Stomach (tissue), 9 donors: ENCODE results near the gene L3MBTL4. TPM values are rescaled to one million over a fixed set of nuclear protein-coding genes. Genes with fewer than 3 reads are reported as not detected.

Experiments used
- DNase-seq, 2 donors: peaks; one replicate each; pipeline versions ENCODE4 v3.0.0 to v3.0.0-alpha.2; 2013 to 2019
- H3K27ac ChIP-seq, 5 donors: fragments of 200-600 bp in 4 of 5; sonication (generic) in 4 of 5; one replicate each; pipeline ENCODE4 v1.5.1; 2013 to 2019; ENCODE audit warnings: mild to moderate bottlenecking in 1 of 5, moderate library complexity in 1 of 5
- H3K27me3 ChIP-seq, 3 donors: fragments of 200-600 bp; sonication (generic); one replicate each; pipeline ENCODE4 v1.5.1; 2017 to 2019; ENCODE audit warnings: mixed run types in 1 of 3
- H3K36me3 ChIP-seq, 4 donors: fragments of 200-600 bp; sonication (generic); 1 replicate in 3 of 4; 2 replicates in 1 of 4; pipeline ENCODE4 v1.5.1; 2016 to 2019
- H3K4me1 ChIP-seq, 4 donors: fragments of 200-600 bp; sonication (generic); one replicate each; pipeline ENCODE4 v1.5.1; 2016 to 2019
- H3K4me3 ChIP-seq, 4 donors: fragments of 200-600 bp; sonication (generic) in 3 of 4; one replicate each; pipeline ENCODE4 v1.5.1; 2016 to 2019; ENCODE audit warnings: mild to moderate bottlenecking in 1 of 4
- H3K9me3 ChIP-seq, 4 donors: fragments of 200-600 bp; sonication (generic); one replicate each; pipeline ENCODE4 v1.5.1; 2016 to 2019
- EP300 ChIP-seq: sonication (generic); formaldehyde crosslinking; IDR thresholded peaks from one replicate; pipeline ENCODE4 v1.6.1; 2017; ENCODE audit warnings: antibody characterized with exemption
- POLR2A ChIP-seq, 4 donors: fragments of 450-650 bp; IDR thresholded peaks; one replicate each; pipeline ENCODE4 v1.6.1; 2016; ENCODE audit warnings: antibody characterized with exemption in 4 of 4, control low read depth in 2 of 4, mild to moderate bottlenecking in 1 of 4, moderate library complexity in 1 of 4
- POLR2AphosphoS5 ChIP-seq, 3 donors: sonication (generic); formaldehyde crosslinking; IDR thresholded peaks; one replicate each; pipeline ENCODE4 v1.6.1; 2016; ENCODE audit warnings: antibody characterized with exemption in 3 of 3
- WGBS, 5 donors: extraction: QIAGEN DNeasy Blood & Tissue Kit in 3 of 5; methylation state at CpG; one replicate each; pipeline versions ENCODE4 v1.1.5 to v1.1.7; 2013 to 2018; 5-methylcytosine and 5-hydroxymethylcytosine counted together
- intact Hi-C: fragments of 100-400 bp; cut with DNase I; formaldehyde crosslinking; loops from one replicate; pipeline ENCODE4 v1.15.1; 2023; ENCODE audit warnings: low total_unique reads
- polyA plus RNA-seq, 3 donors: library from polyadenylated mRNA; stranded (reverse); fragments of 200-250 nt; gene quantifications; one replicate each; pipeline ENCODE4 v1.2.3, GENCODE V29; 2013
- total RNA-seq, 5 donors: library from RNA; depleted of rRNA; stranded (reverse); fragments of >200 nt; gene quantifications; one replicate each; pipeline versions ENCODE4 v1.1.0 to v1.2.3, GENCODE V29; 2014 to 2016
- TF ChIP-seq, protein P1 (sequence below), 7 experiments: fragments of 450-650 bp in 4 of 7; fragments of 200-600 bp in 3 of 7; sonication (generic) in 3 of 7; IDR thresholded peaks; one replicate each; pipeline ENCODE4 v1.5.1; 2016 to 2019; ENCODE audit warnings: antibody characterized with exemption in 7 of 7, control low read depth in 2 of 7, mild to moderate bottlenecking in 1 of 7
- donor health status: healthy with polysubstance abuse.
- donor health status: Bipolar disorder and iron deficiency.
- donor health status: healthy.

L3MBTL4 gene
- total and polyA plus RNA-seq, 8 donors: 1.9 to 23.3 (median 7.6) TPM

GRCh38 chr18:6044773-6045172 is 369.9 kb downstream of the L3MBTL4 start:
- DNase-seq: no peak

GRCh38 chr18:6044319-6044718 is 370.4 kb downstream of the L3MBTL4 start:
- WGBS, 5 donors: 59 to 83% (median 71%) methylated on average over 1 of the region's 1 CpG
- Histone ChIP-seq H3K9me3 (peaks cover 0 to 31% (median 9%) of the 10 kb centered on the region in 4 donors), H3K4me3 (no peak overlapping the region), H3K36me3 (no peaks in the 10 kb centered on the region), H3K27ac (no peak overlapping the region), H3K4me1 (no peaks in the 10 kb centered on the region), H3K27me3 (no peaks in the 10 kb centered on the region)
- no peak for DNase-seq
- TF ChIP-seq EP300: no peak
- TF ChIP-seq, protein P1, sequence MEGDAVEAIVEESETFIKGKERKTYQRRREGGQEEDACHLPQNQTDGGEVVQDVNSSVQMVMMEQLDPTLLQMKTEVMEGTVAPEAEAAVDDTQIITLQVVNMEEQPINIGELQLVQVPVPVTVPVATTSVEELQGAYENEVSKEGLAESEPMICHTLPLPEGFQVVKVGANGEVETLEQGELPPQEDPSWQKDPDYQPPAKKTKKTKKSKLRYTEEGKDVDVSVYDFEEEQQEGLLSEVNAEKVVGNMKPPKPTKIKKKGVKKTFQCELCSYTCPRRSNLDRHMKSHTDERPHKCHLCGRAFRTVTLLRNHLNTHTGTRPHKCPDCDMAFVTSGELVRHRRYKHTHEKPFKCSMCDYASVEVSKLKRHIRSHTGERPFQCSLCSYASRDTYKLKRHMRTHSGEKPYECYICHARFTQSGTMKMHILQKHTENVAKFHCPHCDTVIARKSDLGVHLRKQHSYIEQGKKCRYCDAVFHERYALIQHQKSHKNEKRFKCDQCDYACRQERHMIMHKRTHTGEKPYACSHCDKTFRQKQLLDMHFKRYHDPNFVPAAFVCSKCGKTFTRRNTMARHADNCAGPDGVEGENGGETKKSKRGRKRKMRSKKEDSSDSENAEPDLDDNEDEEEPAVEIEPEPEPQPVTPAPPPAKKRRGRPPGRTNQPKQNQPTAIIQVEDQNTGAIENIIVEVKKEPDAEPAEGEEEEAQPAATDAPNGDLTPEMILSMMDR (IDR thresholded peaks at IDR 0.05): no peak
- TF ChIP-seq POLR2AphosphoS5 (IDR thresholded peaks at IDR 0.05): no peak
- no peak for TF ChIP-seq POLR2A (IDR thresholded peaks at IDR 0.05)
- intact Hi-C loops: no loop called here

More at GRCh38 chr18:6044773-6045172, 369.9 kb downstream of the L3MBTL4 start:
- intact Hi-C loops: no loop called here
- no peaks in the 10 kb centered on the region for H3K36me3 ChIP-seq
- TF ChIP-seq POLR2AphosphoS5 (IDR thresholded peaks at IDR 0.05) (no peak), POLR2A (IDR thresholded peaks at IDR 0.05) (no peak), EP300 (no peak)
- TF ChIP-seq, protein P1 (IDR thresholded peaks at IDR 0.05): no peak
- H3K4me3 ChIP-seq: no peak overlapping the region
- H3K4me1 ChIP-seq: no peaks in the 10 kb centered on the region
- no peak overlapping the region for H3K27ac ChIP-seq
- peaks cover 0 to 27% (median 8%) of the 10 kb centered on the region in 4 donors for H3K9me3 ChIP-seq
- H3K27me3 ChIP-seq: no peaks in the 10 kb centered on the region

DNA sequence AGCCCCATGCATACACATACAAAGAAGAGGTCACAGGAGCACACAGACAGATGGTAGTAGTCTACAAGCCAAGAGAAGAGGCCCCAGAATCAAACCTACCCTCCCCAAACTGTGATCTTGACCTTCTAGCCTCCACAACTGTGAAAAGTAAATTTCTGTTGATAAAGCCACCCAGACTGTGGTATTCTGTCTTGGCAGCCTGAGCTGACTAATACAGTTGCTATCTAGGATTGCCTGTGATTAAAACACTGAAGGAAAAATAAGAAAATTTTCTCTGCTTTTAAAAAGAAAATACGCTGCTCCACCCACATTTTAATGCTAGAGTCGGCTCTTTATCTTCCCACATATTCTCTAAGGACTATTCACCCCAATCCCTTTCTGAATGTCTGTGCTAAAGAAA is 375.7 kb downstream of the L3MBTL4 start:
- intact Hi-C loops: no loop called here
- TF ChIP-seq POLR2A (IDR thresholded peaks at IDR 0.05): no peak
- TF ChIP-seq, protein P1 (IDR thresholded peaks at IDR 0.05): no peak
- TF ChIP-seq POLR2AphosphoS5 (IDR thresholded peaks at IDR 0.05): no peak
- TF ChIP-seq EP300: no peak
- no peak overlapping the region for H3K4me3 ChIP-seq
- H3K27me3 ChIP-seq: no peaks in the 10 kb centered on the region
- DNase-seq: no peak
- WGBS, 5 donors: 85 to 87% (median 86%) methylated on average over 2 of the region's 2 CpGs
- peaks cover 0 to 33% (median 17%) of the 10 kb centered on the region in 4 donors for H3K9me3 ChIP-seq
- H3K36me3 ChIP-seq: no peaks in the 10 kb centered on the region
- H3K27ac ChIP-seq: no peak overlapping the region
- H3K4me1 ChIP-seq: no peaks in the 10 kb centered on the region

DNA sequence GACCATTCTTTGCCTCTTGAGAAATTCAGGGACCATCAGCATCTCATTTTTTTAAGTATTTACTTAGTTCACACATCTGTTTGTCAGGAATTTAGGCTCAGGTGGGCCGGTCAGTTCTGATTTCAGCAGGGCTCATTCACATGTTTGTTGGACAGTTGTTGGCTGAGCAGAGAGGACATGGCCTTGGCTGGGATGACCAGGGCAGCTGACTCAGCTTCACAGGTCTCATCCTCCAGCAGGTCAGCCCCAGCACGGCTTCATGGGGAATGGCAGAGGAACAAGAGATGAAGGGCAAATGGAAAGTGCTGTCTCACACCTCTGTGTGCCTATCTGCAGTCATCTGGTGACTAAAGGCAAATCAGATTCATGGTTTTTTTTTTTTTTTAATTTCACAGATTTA is 383.3 kb downstream of the L3MBTL4 start:
- Histone ChIP-seq H3K9me3 (peaks cover 0 to 12% (median 4%) of the 10 kb centered on the region in 4 donors), H3K36me3 (no peaks in the 10 kb centered on the region), H3K4me3 (no peak overlapping the region), H3K27me3 (no peaks in the 10 kb centered on the region), H3K4me1 (no peaks in the 10 kb centered on the region), H3K27ac (no peak overlapping the region)
- intact Hi-C loops: no loop called here
- 64 to 84% (median 75%) methylated on average over 2 of the region's 2 CpGs for WGBS, 5 donors
- TF ChIP-seq, protein P1 (IDR thresholded peaks at IDR 0.05): no peak
- TF ChIP-seq EP300 (no peak), POLR2AphosphoS5 (IDR thresholded peaks at IDR 0.05) (no peak), POLR2A (IDR thresholded peaks at IDR 0.05) (no peak)
- no peak for DNase-seq
